NB4 (cell line): ENCODE results near the gene ZNF32.
"Not testable (repeated sequence)": the region's sequence is repeated elsewhere in the genome, so short reads cannot be mapped to it uniquely, and the experiment has no call there.

Source experiments
- MAX ChIP-seq: IDR thresholded peaks from 2 replicates; pipeline ENCODE4 v1.6.1; 2011; ENCODE audit warnings: low read depth, low read length
- MYC ChIP-seq: IDR thresholded peaks from 2 replicates; pipeline ENCODE4 v1.6.1; 2011; ENCODE audit warnings: low read depth, low read length
- POLR2A ChIP-seq: IDR thresholded peaks from 2 replicates; pipeline ENCODE4 v1.6.1; 2011; ENCODE audit warnings: mild to moderate bottlenecking; ENCODE audit not compliant: insufficient read length; ENCODE audit errors: extremely low read depth
- TF ChIP-seq, protein P1 (sequence below): IDR thresholded peaks from one replicate; pipeline ENCODE4 v1.5.1; 2012; ENCODE audit warnings: low read depth, low read length

DNA sequence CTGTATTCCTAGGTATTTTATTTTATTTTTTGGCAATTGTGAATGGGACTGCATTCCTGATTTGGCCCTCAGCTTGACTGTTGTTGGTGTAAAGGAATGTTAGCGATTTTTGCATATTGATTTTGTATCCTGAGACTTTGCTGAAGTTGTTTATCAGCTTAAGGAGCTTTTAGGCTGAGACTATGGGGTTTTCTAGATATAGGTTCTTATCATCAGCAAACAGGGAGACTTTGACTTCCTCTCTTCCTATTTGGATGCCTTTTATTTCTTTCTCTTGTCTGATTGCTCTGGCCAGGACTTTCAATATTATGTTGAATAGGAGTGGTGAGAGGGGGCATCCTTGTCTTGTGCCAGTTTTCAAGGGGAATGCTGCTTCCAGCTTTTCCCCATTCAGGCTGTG, 12.9 kb downstream of the ZNF32 start:
- TF ChIP-seq, protein P1, sequence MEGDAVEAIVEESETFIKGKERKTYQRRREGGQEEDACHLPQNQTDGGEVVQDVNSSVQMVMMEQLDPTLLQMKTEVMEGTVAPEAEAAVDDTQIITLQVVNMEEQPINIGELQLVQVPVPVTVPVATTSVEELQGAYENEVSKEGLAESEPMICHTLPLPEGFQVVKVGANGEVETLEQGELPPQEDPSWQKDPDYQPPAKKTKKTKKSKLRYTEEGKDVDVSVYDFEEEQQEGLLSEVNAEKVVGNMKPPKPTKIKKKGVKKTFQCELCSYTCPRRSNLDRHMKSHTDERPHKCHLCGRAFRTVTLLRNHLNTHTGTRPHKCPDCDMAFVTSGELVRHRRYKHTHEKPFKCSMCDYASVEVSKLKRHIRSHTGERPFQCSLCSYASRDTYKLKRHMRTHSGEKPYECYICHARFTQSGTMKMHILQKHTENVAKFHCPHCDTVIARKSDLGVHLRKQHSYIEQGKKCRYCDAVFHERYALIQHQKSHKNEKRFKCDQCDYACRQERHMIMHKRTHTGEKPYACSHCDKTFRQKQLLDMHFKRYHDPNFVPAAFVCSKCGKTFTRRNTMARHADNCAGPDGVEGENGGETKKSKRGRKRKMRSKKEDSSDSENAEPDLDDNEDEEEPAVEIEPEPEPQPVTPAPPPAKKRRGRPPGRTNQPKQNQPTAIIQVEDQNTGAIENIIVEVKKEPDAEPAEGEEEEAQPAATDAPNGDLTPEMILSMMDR = not testable (repeated sequence)
- TF ChIP-seq POLR2A, MAX, MYC: not testable (repeated sequence)
